Naive thymus-derived CD8-positive, alpha-beta T cell (primary cell): ENCODE measurements around the gene SPIB. TPM values are rescaled to one million over a fixed set of nuclear protein-coding genes. Genes with fewer than 3 reads are reported as not detected.
A peak's percentile ranks its signal among the peaks of the same experiment; 100 is the strongest.

Source experiments
- ATAC-seq, 2 donors: fragments of 150-1000 bp; cut with Tn5 transposase in 1 of 2; sonication (Bioruptor Pico), chemical (Tn5 transposase) in 1 of 2; 1 replicate in 1 of 2; 2 replicates in 1 of 2; pipeline ENCODE4 v1.10.0; 2021; ENCODE audit warnings: mild to moderate bottlenecking in 2 of 2, moderate library complexity in 2 of 2
- POLR2A ChIA-PET: fragments of 350-600 bp; sonication (Branson Sonifier 250); formaldehyde crosslinking; loops from one replicate; lab custom pipeline; 2021; ENCODE audit warnings: antibody characterized with exemption; lab: Charles Lee
- DNase-seq, 10 donors: peaks; one replicate each; pipeline versions ENCODE4 v3.0.0 to v3.0.0-alpha.2; 2020 to 2022
- H3K27ac Mint-ChIP-seq, 10 donors: one replicate each; pipeline ENCODE4 v1.8.0; 2020 to 2022; ENCODE audit warnings: mild to moderate bottlenecking in 10 of 10, mixed read lengths in 10 of 10, moderate library complexity in 4 of 10, inconsistent platforms in 1 of 10
- H3K27me3 Mint-ChIP-seq, 5 donors: one replicate each; pipeline ENCODE4 v1.8.0; 2021 to 2022; ENCODE audit warnings: mixed read lengths in 5 of 5
- H3K36me3 Mint-ChIP-seq, 3 donors: one replicate each; pipeline ENCODE4 v1.8.0; 2020 to 2022; ENCODE audit warnings: mixed read lengths in 3 of 3, mild to moderate bottlenecking in 2 of 3, inconsistent platforms in 1 of 3
- H3K4me1 Mint-ChIP-seq, 4 donors: one replicate each; pipeline ENCODE4 v1.8.0; 2021 to 2022; ENCODE audit warnings: mixed read lengths in 4 of 4
- H3K4me3 Mint-ChIP-seq, 10 donors: one replicate each; pipeline ENCODE4 v1.8.0; 2020 to 2022; ENCODE audit warnings: mild to moderate bottlenecking in 10 of 10, mixed read lengths in 10 of 10, moderate library complexity in 6 of 10, inconsistent platforms in 1 of 10
- H3K9me3 Mint-ChIP-seq, 9 donors: one replicate each; pipeline ENCODE4 v1.8.0; 2020 to 2022; ENCODE audit warnings: mixed read lengths in 9 of 9, mild to moderate bottlenecking in 3 of 9, inconsistent platforms in 1 of 9, moderate library complexity in 1 of 9
- polyA plus RNA-seq, 3 donors: library from polyadenylated mRNA; unstranded; fragments of 300-500 nt; fragmentation: Illumina TruSeq; gene quantifications; one replicate each; pipeline ENCODE4 v1.2.3, GENCODE V29; 2021
- total RNA-seq, 8 experiments: library from RNA in 2 of 8; stranded (reverse) in 2 of 8; gene quantifications; one replicate each; pipeline ENCODE4 v1.2.3 and lab custom pipeline; 2021 to 2026

The SPIB gene
- total and polyA plus RNA-seq, 5 experiments from 2014 or later, result 0.10 to 5.6 (median 2.4) TPM; not detected in 1

GRCh38 chr19:50394017-50394416 lies 24.7 kb upstream of the SPIB start:
- peaks cover 0 to 23% (median 18%) of the 10 kb centered on the region in 3 donors for H3K36me3 Mint-ChIP-seq
- DNase-seq (no peak), ATAC-seq (no peak)
- H3K27me3 Mint-ChIP-seq, result no peaks in the 10 kb centered on the region
- peaks cover 0 to 8% (median 6%) of the 10 kb centered on the region in 4 donors for H3K4me1 Mint-ChIP-seq
- POLR2A ChIA-PET, result no interaction called here
- no peaks in the 10 kb centered on the region for H3K9me3 Mint-ChIP-seq
- no peak overlapping the region for H3K4me3 Mint-ChIP-seq
- peak overlapping the region in 1 of 10 donors; percentile 20 for H3K27ac Mint-ChIP-seq

GRCh38 chr19:50398675-50399367 lies 19.9 kb upstream of the SPIB start:
- no peak for ATAC-seq
- POLR2A ChIA-PET, result interaction anchor here (0.8 kb wide), 1 partner anchor 13 kb away, joined by 7 read pairs; no protein-coding TSS in a partner anchor
- peaks cover 0 to 27% (median 4%) of the 10 kb centered on the region in 3 donors for H3K36me3 Mint-ChIP-seq
- no peak for DNase-seq
- peak overlapping the region in 4 of 10 donors; percentile 6 to 60 (median 31) for H3K27ac Mint-ChIP-seq
- no peaks in the 10 kb centered on the region for H3K9me3 Mint-ChIP-seq
- H3K4me1 Mint-ChIP-seq, result peaks cover 0 to 9% (median 5%) of the 10 kb centered on the region in 4 donors
- H3K27me3 Mint-ChIP-seq, result no peaks in the 10 kb centered on the region
- peak overlapping the region in 1 of 10 donors; percentile 3 for H3K4me3 Mint-ChIP-seq

- Mint-ChIP-seq H3K36me3 (peaks cover 0 to 29% (median 4%) of the 10 kb centered on the region in 3 donors), H3K27ac (peak overlapping the region in 3 of 10 donors; percentile 6 to 60 (median 35))
- POLR2A ChIA-PET, result no interaction called here
Observed at GRCh38 chr19:50399368-50399745, 19.4 kb upstream of the SPIB start.

GRCh38 chr19:50401605-50402450 lies 16.9 kb upstream of the SPIB start:
- POLR2A ChIA-PET, result no interaction called here
- peaks cover 0 to 37% (median 5%) of the 10 kb centered on the region in 3 donors for H3K36me3 Mint-ChIP-seq
- H3K4me3 Mint-ChIP-seq, result no peak overlapping the region
- no peaks in the 10 kb centered on the region for H3K27me3 Mint-ChIP-seq
- H3K4me1 Mint-ChIP-seq, result peaks cover 0 to 9% (median 5%) of the 10 kb centered on the region in 4 donors
- no peak overlapping the region for H3K27ac Mint-ChIP-seq
- ATAC-seq (no peak), DNase-seq (no peak)
- H3K9me3 Mint-ChIP-seq, result no peaks in the 10 kb centered on the region

More at GRCh38 chr19:50399368-50399745, 19.4 kb upstream of the SPIB start:
- ATAC-seq, result no peak
- no peak for DNase-seq
- H3K9me3 Mint-ChIP-seq, result no peaks in the 10 kb centered on the region
- no peak overlapping the region for H3K4me3 Mint-ChIP-seq
- no peaks in the 10 kb centered on the region for H3K27me3 Mint-ChIP-seq
- H3K4me1 Mint-ChIP-seq, result peaks cover 0 to 9% (median 5%) of the 10 kb centered on the region in 4 donors

GRCh38 chr19:50402544-50403301 lies 16.0 kb upstream of the SPIB start:
- H3K36me3 Mint-ChIP-seq, result peaks cover 0 to 38% (median 9%) of the 10 kb centered on the region in 3 donors
- H3K9me3 Mint-ChIP-seq, result no peaks in the 10 kb centered on the region
- no peak overlapping the region for H3K4me3 Mint-ChIP-seq
- no peaks in the 10 kb centered on the region for H3K27me3 Mint-ChIP-seq
- peaks cover 0 to 8% (median 3%) of the 10 kb centered on the region in 4 donors for H3K4me1 Mint-ChIP-seq
- no peak for ATAC-seq
- no peak overlapping the region for H3K27ac Mint-ChIP-seq
- POLR2A ChIA-PET, result no interaction called here
- no peak for DNase-seq

GRCh38 chr19:50406156-50406820 lies 12.4 kb upstream of the SPIB start:
- H3K4me1 Mint-ChIP-seq, result peaks cover 0 to 2% (median 0%) of the 10 kb centered on the region in 4 donors
- no peak overlapping the region for H3K27ac Mint-ChIP-seq

GRCh38 chr19:50406829-50407228 lies 11.9 kb upstream of the SPIB start:
- POLR2A ChIA-PET, result no interaction called here
- no peak for ATAC-seq
- no peaks in the 10 kb centered on the region for H3K27me3 Mint-ChIP-seq
- peaks cover 0 to 31% (median 7%) of the 10 kb centered on the region in 3 donors for H3K36me3 Mint-ChIP-seq
- H3K27ac Mint-ChIP-seq, result no peak overlapping the region
- no peak for DNase-seq
- H3K4me3 Mint-ChIP-seq, result no peak overlapping the region
- no peaks in the 10 kb centered on the region for H3K9me3 Mint-ChIP-seq
- H3K4me1 Mint-ChIP-seq, result peaks cover 0 to 2% (median 0%) of the 10 kb centered on the region in 4 donors

More at GRCh38 chr19:50406156-50406820, 12.4 kb upstream of the SPIB start:
- H3K9me3 Mint-ChIP-seq, result no peaks in the 10 kb centered on the region
- ATAC-seq (no peak), DNase-seq (no peak)
- no peaks in the 10 kb centered on the region for H3K27me3 Mint-ChIP-seq
- POLR2A ChIA-PET, result no interaction called here
- H3K36me3 Mint-ChIP-seq, result peaks cover 0 to 31% (median 7%) of the 10 kb centered on the region in 3 donors
- H3K4me3 Mint-ChIP-seq, result no peak overlapping the region

- ATAC-seq (no peak), DNase-seq (no peak)
- Mint-ChIP-seq H3K4me1 (peaks cover 0 to 2% (median under 1%) of the 10 kb centered on the region in 4 donors), H3K9me3 (no peaks in the 10 kb centered on the region), H3K27ac (no peak overlapping the region), H3K27me3 (no peaks in the 10 kb centered on the region), H3K36me3 (peaks cover 0 to 19% (median 7%) of the 10 kb centered on the region in 3 donors), H3K4me3 (no peak overlapping the region)
- POLR2A ChIA-PET, result interaction anchor here (0.6 kb wide), 1 partner anchor 53 kb away, joined by 3 read pairs; no protein-coding TSS in a partner anchor
Observed at GRCh38 chr19:50409347-50409746, 9.4 kb upstream of the SPIB start.

- no peak for ATAC-seq
- no peak for DNase-seq
- POLR2A ChIA-PET, result no interaction called here
- Mint-ChIP-seq H3K4me1 (peaks cover 0 to 4% (median 2%) of the 10 kb centered on the region in 4 donors), H3K27ac (no peak overlapping the region), H3K4me3 (no peak overlapping the region), H3K9me3 (no peaks in the 10 kb centered on the region), H3K36me3 (peaks cover 0 to 13% (median 7%) of the 10 kb centered on the region in 3 donors), H3K27me3 (no peaks in the 10 kb centered on the region)
Observed at GRCh38 chr19:50410109-50410508, 8.6 kb upstream of the SPIB start.

GRCh38 chr19:50412419-50412818 lies 6.3 kb upstream of the SPIB start:
- H3K36me3 Mint-ChIP-seq, result peaks cover 0 to 3% (median 0%) of the 10 kb centered on the region in 3 donors
- no peaks in the 10 kb centered on the region for H3K27me3 Mint-ChIP-seq
- POLR2A ChIA-PET, result interaction anchor here (0.6 to 1.1 kb wide), 2 partner anchors 14 to 28 kb away, joined by 3 to 7 read pairs; no protein-coding TSS in a partner anchor
- H3K4me3 Mint-ChIP-seq, result no peak overlapping the region
- H3K4me1 Mint-ChIP-seq, result peaks cover 0 to 8% (median 3%) of the 10 kb centered on the region in 4 donors
- no peak for DNase-seq
- no peaks in the 10 kb centered on the region for H3K9me3 Mint-ChIP-seq
- ATAC-seq, result no peak
- peak overlapping the region in 2 of 10 donors; percentile 47 to 59 for H3K27ac Mint-ChIP-seq

GRCh38 chr19:50413096-50413495 lies 5.6 kb upstream of the SPIB start:
- DNase-seq (no peak), ATAC-seq (no peak)
- Mint-ChIP-seq H3K27ac (no peak overlapping the region), H3K36me3 (peaks cover 0 to 3% (median 0%) of the 10 kb centered on the region in 3 donors), H3K4me3 (no peak overlapping the region), H3K4me1 (peaks cover 0 to 8% (median 3%) of the 10 kb centered on the region in 4 donors), H3K27me3 (no peaks in the 10 kb centered on the region), H3K9me3 (no peaks in the 10 kb centered on the region)
- POLR2A ChIA-PET, result no interaction called here
